Embryonic facial prominence (tissue), 1 donor: ENCODE results near the gene C9orf57.
A peak's percentile ranks its signal among the peaks of the same experiment; 100 is the strongest.
"Not testable (repeated sequence)": the region's sequence is repeated elsewhere in the genome, so short reads cannot be mapped to it uniquely, and the experiment has no call there.

Experiments used
- DNase-seq: peaks from one replicate; pipeline ENCODE4 v3.0.0-alpha.2; 2016; ENCODE audit errors: extremely low spot score

The C9orf57 gene

GRCh38 chr9:72060513-72060912, at the start of gene C9orf57:
Gene C9orf57, minus strand, starts transcription at chr9:72060613. Its CDS starts 1,282 bp downstream, at chr9:72059331.
- no peak for DNase-seq

- no peak for DNase-seq
Measured at GRCh38 chr9:72102520-72102919, 42.1 kb upstream of the C9orf57 start.

GRCh38 chr9:72095520-72095919, 35.1 kb upstream of the C9orf57 start:
- not testable (repeated sequence) for DNase-seq

- DNase-seq: no peak
Measured at GRCh38 chr9:72092820-72093219, 32.4 kb upstream of the C9orf57 start.

GRCh38 chr9:72089451-72090130, 29.2 kb upstream of the C9orf57 start:
- no peak for DNase-seq

GRCh38 chr9:72082536-72082935, 22.1 kb upstream of the C9orf57 start:
- DNase-seq: no peak

GRCh38 chr9:72074666-72075065, 14.3 kb upstream of the C9orf57 start:
- not testable (repeated sequence) for DNase-seq

- no peak for DNase-seq
Measured at GRCh38 chr9:72065076-72065475, 4.7 kb upstream of the C9orf57 start.

GRCh38 chr9:72052122-72052521, 8.3 kb downstream of the C9orf57 start:
- DNase-seq: no peak

GRCh38 chr9:72048850-72049249, 11.6 kb downstream of the C9orf57 start:
- DNase-seq: no peak

GRCh38 chr9:72046630-72047456, 13.6 kb downstream of the C9orf57 start:
- DNase-seq: no peak

GRCh38 chr9:72044095-72044494, 16.3 kb downstream of the C9orf57 start:
- DNase-seq: no peak

- DNase-seq: no peak
Measured at GRCh38 chr9:72043576-72043975, 16.8 kb downstream of the C9orf57 start.

- DNase-seq: no peak
Measured at GRCh38 chr9:72042928-72043327, 17.5 kb downstream of the C9orf57 start.

- no peak for DNase-seq
Measured at GRCh38 chr9:72041775-72042194, 18.6 kb downstream of the C9orf57 start.

- DNase-seq: no peak
Measured at GRCh38 chr9:72041369-72041768, 19.0 kb downstream of the C9orf57 start.

GRCh38 chr9:72039532-72039931, 20.9 kb downstream of the C9orf57 start:
- DNase-seq: no peak

- DNase-seq: peak; percentile 46
Measured at GRCh38 chr9:72038890-72039410, 21.5 kb downstream of the C9orf57 start.

- DNase-seq: no peak
Measured at GRCh38 chr9:72038408-72038807, 22.0 kb downstream of the C9orf57 start.

GRCh38 chr9:72037571-72037970, 22.8 kb downstream of the C9orf57 start:
- DNase-seq: no peak

GRCh38 chr9:72030767-72031166, 29.6 kb downstream of the C9orf57 start:
- DNase-seq: no peak

- no peak for DNase-seq
Measured at GRCh38 chr9:72029986-72030385, 30.4 kb downstream of the C9orf57 start.

- no peak for DNase-seq
Measured at GRCh38 chr9:72025906-72026305, 34.5 kb downstream of the C9orf57 start.
